ENCODE measurements around the gene ZNF518B.

DNA sequence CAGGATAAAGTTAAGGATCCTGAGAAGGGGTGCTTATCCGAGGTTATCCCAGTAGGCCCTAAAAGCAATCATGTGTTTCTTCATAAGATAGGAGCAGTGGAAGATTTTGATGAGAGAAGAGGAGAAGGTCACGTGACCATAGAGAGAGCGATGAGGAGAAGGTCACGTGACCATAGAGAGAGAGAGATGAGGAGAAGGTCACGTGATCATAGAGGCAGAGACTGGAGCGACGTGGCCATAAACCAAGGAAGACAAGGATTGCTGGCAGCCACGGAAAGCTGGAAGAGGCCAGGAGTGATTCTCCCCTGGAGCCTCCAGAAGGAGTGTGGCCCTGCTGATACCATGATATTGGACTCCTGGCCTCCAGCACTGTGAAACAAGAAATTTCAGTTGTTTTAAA, 38.4 kb upstream of the ZNF518B start:
- TF ChIP-seq, protein P1, sequence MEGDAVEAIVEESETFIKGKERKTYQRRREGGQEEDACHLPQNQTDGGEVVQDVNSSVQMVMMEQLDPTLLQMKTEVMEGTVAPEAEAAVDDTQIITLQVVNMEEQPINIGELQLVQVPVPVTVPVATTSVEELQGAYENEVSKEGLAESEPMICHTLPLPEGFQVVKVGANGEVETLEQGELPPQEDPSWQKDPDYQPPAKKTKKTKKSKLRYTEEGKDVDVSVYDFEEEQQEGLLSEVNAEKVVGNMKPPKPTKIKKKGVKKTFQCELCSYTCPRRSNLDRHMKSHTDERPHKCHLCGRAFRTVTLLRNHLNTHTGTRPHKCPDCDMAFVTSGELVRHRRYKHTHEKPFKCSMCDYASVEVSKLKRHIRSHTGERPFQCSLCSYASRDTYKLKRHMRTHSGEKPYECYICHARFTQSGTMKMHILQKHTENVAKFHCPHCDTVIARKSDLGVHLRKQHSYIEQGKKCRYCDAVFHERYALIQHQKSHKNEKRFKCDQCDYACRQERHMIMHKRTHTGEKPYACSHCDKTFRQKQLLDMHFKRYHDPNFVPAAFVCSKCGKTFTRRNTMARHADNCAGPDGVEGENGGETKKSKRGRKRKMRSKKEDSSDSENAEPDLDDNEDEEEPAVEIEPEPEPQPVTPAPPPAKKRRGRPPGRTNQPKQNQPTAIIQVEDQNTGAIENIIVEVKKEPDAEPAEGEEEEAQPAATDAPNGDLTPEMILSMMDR (conservative IDR thresholded peaks at IDR 0.05 in 1 of 2, IDR thresholded peaks at IDR 0.05 in 1 of 2; ENCODE audit: low read depth in 1 of 2, low read length in 2 of 2) = no peak
- no peak for TF ChIP-seq EZH2 (IDR thresholded peaks at IDR 0.05; ENCODE audit: low read length, missing control alignments)

Measured in fibroblast of lung (primary cell).